SU-DHL-6 (cell line): Measurements from ENCODE around the gene NFE2.

Experiments used
- CTCF ChIP-seq: fragments of 200-600 bp; sonication (generic); IDR thresholded peaks from one replicate; pipeline ENCODE4 v1.5.1; 2017; ENCODE audit warnings: antibody characterized with exemption, mild to moderate bottlenecking, low read length, moderate library complexity; ENCODE audit not compliant: insufficient read depth, poor library complexity, severe bottlenecking
- EZH2phosphoT487 ChIP-seq: fragments of 200-600 bp; sonication (generic), shearing (Covaris generic); conservative IDR thresholded peaks from 2 replicates; pipeline ENCODE4 v1.6.1; 2018; ENCODE audit warnings: mild to moderate bottlenecking, antibody characterized with exemption, low read length, moderate library complexity, mixed read lengths

GRCh38 chr12:54301428-54302048 is 723 bp upstream of the NFE2 start:
- TF ChIP-seq CTCF (no peak), EZH2phosphoT487 (no peak)
